22Rv1 (cell line): ENCODE data around the gene PHLPP2.

Experiments used
- ZFX ChIP-seq: fragments of 450-650 bp; IDR thresholded peaks from 2 replicates; pipeline ENCODE4 v1.6.1; 2017; ENCODE audit warnings: antibody characterized with exemption, borderline replicate concordance
- TF ChIP-seq, protein P1 (sequence below): fragments of 450-650 bp; IDR thresholded peaks from 2 replicates; pipeline ENCODE4 v1.5.1; 2017; ENCODE audit warnings: mild to moderate bottlenecking

DNA sequence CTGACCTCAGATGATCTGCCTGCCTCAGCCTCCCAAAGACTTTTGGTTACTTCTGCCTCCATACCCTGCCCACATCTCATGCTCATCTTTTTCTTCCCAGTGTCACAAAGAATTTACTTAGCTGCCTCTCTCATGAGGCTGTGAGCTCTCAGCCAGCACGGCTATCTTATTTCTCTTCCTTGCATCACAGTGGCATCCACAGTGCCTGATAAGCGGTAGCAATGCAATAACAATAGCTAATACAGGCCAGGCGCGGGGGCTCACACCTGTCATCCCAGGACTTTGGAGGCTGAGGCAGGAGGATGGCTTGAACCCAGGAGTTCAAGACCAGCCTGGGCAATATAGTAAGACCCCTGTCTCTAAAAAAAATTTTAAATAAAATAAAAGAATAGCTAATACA, 114.1 kb downstream of the PHLPP2 start:
- TF ChIP-seq, protein P1, sequence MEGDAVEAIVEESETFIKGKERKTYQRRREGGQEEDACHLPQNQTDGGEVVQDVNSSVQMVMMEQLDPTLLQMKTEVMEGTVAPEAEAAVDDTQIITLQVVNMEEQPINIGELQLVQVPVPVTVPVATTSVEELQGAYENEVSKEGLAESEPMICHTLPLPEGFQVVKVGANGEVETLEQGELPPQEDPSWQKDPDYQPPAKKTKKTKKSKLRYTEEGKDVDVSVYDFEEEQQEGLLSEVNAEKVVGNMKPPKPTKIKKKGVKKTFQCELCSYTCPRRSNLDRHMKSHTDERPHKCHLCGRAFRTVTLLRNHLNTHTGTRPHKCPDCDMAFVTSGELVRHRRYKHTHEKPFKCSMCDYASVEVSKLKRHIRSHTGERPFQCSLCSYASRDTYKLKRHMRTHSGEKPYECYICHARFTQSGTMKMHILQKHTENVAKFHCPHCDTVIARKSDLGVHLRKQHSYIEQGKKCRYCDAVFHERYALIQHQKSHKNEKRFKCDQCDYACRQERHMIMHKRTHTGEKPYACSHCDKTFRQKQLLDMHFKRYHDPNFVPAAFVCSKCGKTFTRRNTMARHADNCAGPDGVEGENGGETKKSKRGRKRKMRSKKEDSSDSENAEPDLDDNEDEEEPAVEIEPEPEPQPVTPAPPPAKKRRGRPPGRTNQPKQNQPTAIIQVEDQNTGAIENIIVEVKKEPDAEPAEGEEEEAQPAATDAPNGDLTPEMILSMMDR: no peak
- no peak for TF ChIP-seq ZFX
